ENCODE measurements around the gene LRP5. TPM values are rescaled to one million over a fixed set of nuclear protein-coding genes. Genes with fewer than 3 reads are reported as not detected.

LRP5 gene
- polyA plus RNA-seq, 3 donors, result 0.23 to 0.29 TPM; not detected in 1

- H3K27ac Mint-ChIP-seq, result no peak overlapping the region
- intact Hi-C loops (cut with micrococcal nuclease), result no loop called here
- Histone ChIP-seq H3K27me3 (ENCODE audit: control insufficient read depth in 2 of 2, insufficient read depth in 2 of 2, low read length in 2 of 2) (no peaks in the 10 kb centered on the region), H2AFZ (ENCODE audit: insufficient read depth, low read depth, low read length, poor library complexity, severe bottlenecking) (no peak overlapping the region), H4K20me1 (ENCODE audit: insufficient read depth, low read length) (no peaks in the 10 kb centered on the region), H3K79me2 (ENCODE audit: insufficient read depth, low read length) (no peaks in the 10 kb centered on the region), H3K36me3 (replicated peaks in 1 of 2; ENCODE audit: control insufficient read depth in 1 of 2, insufficient read depth in 2 of 2, low read length in 2 of 2) (no peaks in the 10 kb centered on the region), H3K9me3 (replicated peaks in 1 of 2; ENCODE audit: control insufficient read depth in 1 of 2, insufficient read depth in 1 of 2, low read length in 2 of 2) (no peaks in the 10 kb centered on the region), H3K4me2 (replicated peaks; ENCODE audit: extremely low read depth, low read length, poor library complexity, severe bottlenecking) (no peak overlapping the region), H3K9ac (ENCODE audit: insufficient read depth, low read length, poor library complexity, severe bottlenecking) (no peak overlapping the region), H3K4me3 (replicated peaks in 1 of 3; ENCODE audit: low read depth in 2 of 3, low read length in 3 of 3) (no peak overlapping the region), H3K27ac (ENCODE audit: low read depth in 1 of 2, low read length in 2 of 2) (no peak overlapping the region), H3K4me1 (ENCODE audit: control insufficient read depth in 1 of 2, insufficient read depth in 2 of 2, low read length in 2 of 2) (no peaks in the 10 kb centered on the region)
- TF ChIP-seq, protein P1, sequence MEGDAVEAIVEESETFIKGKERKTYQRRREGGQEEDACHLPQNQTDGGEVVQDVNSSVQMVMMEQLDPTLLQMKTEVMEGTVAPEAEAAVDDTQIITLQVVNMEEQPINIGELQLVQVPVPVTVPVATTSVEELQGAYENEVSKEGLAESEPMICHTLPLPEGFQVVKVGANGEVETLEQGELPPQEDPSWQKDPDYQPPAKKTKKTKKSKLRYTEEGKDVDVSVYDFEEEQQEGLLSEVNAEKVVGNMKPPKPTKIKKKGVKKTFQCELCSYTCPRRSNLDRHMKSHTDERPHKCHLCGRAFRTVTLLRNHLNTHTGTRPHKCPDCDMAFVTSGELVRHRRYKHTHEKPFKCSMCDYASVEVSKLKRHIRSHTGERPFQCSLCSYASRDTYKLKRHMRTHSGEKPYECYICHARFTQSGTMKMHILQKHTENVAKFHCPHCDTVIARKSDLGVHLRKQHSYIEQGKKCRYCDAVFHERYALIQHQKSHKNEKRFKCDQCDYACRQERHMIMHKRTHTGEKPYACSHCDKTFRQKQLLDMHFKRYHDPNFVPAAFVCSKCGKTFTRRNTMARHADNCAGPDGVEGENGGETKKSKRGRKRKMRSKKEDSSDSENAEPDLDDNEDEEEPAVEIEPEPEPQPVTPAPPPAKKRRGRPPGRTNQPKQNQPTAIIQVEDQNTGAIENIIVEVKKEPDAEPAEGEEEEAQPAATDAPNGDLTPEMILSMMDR (IDR thresholded peaks at IDR 0.05), result no peak
- H3K27me3 Mint-ChIP-seq (ENCODE audit: low read depth in 3 of 3), result peaks cover 0 to 3% (median 0%) of the 10 kb centered on the region in 3 donors
- H3K4me3 Mint-ChIP-seq, result no peak overlapping the region
- no peaks in the 10 kb centered on the region for H3K4me1 Mint-ChIP-seq
- H3K36me3 Mint-ChIP-seq, result no peaks in the 10 kb centered on the region
- H3K9me3 Mint-ChIP-seq, result peaks cover 0 to 1% (median 0%) of the 10 kb centered on the region in 7 donors
- WGBS (ENCODE audit: insufficient coverage), result 90% methylated on average over 22 of the region's 27 CpGs
- no peak for DNase-seq
Observed at GRCh38 chr11:68354148-68354872, 41.9 kb downstream of the LRP5 start.

DNA sequence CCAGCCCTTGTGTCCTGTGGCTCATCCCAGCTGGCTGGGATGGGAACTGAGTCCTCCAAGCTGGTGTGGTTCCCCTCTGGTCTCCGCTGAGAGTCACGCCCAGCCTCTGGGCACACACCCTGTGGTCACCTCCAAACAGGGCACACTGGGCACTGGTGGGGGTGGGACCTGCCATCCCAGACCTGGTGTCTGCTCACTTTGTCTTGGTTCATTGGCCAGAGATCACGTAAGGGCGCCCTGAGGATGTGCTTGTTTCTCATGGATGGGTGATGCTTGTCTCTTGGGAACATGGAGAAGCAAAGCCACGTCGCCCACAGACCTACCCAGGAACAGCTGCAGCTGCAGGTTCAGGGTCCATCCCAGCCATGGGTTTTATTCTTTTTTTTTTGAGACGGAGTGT, 43.1 kb downstream of the LRP5 start:
- H3K79me2 ChIP-seq (ENCODE audit: insufficient read depth, low read length), result no peaks in the 10 kb centered on the region
- no peaks in the 10 kb centered on the region for H3K27me3 ChIP-seq (ENCODE audit: control insufficient read depth in 2 of 2, insufficient read depth in 2 of 2, low read length in 2 of 2)
- H4K20me1 ChIP-seq (ENCODE audit: insufficient read depth, low read length), result no peaks in the 10 kb centered on the region
- H3K36me3 Mint-ChIP-seq, result no peaks in the 10 kb centered on the region
- H3K27ac Mint-ChIP-seq, result no peak overlapping the region
- H3K4me2 ChIP-seq (replicated peaks; ENCODE audit: extremely low read depth, low read length, poor library complexity, severe bottlenecking), result no peak overlapping the region
- peaks cover 0 to 6% (median 0%) of the 10 kb centered on the region in 7 donors for H3K9me3 Mint-ChIP-seq
- H3K4me1 ChIP-seq (ENCODE audit: control insufficient read depth in 1 of 2, insufficient read depth in 2 of 2, low read length in 2 of 2), result no peaks in the 10 kb centered on the region
- 76% methylated on average over 6 of the region's 7 CpGs for WGBS (ENCODE audit: insufficient coverage)
- no peak overlapping the region for H3K9ac ChIP-seq (ENCODE audit: insufficient read depth, low read length, poor library complexity, severe bottlenecking)
- TF ChIP-seq, protein P1 (IDR thresholded peaks at IDR 0.05), result no peak
- no peaks in the 10 kb centered on the region for H3K4me1 Mint-ChIP-seq
- H2AFZ ChIP-seq (ENCODE audit: insufficient read depth, low read depth, low read length, poor library complexity, severe bottlenecking), result no peak overlapping the region
- intact Hi-C loops (cut with micrococcal nuclease), result no loop called here
- H3K4me3 ChIP-seq (replicated peaks in 1 of 3; ENCODE audit: low read depth in 2 of 3, low read length in 3 of 3), result no peak overlapping the region
- DNase-seq, result no peak
- peaks cover 0 to 6% of the 10 kb centered on the region in 2 donors for H3K9me3 ChIP-seq (replicated peaks in 1 of 2; ENCODE audit: control insufficient read depth in 1 of 2, insufficient read depth in 1 of 2, low read length in 2 of 2)
- H3K36me3 ChIP-seq (replicated peaks in 1 of 2; ENCODE audit: control insufficient read depth in 1 of 2, insufficient read depth in 2 of 2, low read length in 2 of 2), result no peaks in the 10 kb centered on the region
- no peak overlapping the region for H3K27ac ChIP-seq (ENCODE audit: low read depth in 1 of 2, low read length in 2 of 2)
- H3K4me3 Mint-ChIP-seq, result no peak overlapping the region
- no peaks in the 10 kb centered on the region for H3K27me3 Mint-ChIP-seq (ENCODE audit: low read depth in 3 of 3)

Data from CD14-positive monocyte (primary cell).